Measurements from ENCODE around the gene SDCCAG8.

DNA sequence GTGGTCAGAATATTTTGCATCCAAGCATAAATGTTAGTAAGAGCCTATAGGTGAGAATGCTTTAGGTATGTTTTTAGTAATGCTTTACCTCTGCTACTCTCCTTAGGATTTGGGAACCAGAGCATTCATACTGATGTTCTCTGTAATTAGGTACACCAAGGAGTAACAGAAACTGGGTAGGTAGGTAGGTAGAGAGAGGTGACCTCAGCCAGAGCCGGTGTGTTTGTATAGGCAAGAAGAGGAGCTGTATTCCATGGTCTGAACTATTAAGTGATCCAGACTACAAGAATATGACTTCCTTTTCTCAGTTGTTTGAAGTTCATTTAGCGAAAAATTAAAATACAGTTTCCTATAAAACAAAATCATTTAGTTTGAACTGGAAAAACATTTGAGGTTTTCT, 108.5 kb downstream of the SDCCAG8 start:
- no peak for TF ChIP-seq POLR2A (IDR thresholded peaks at IDR 0.05)
- TF ChIP-seq, protein P1, sequence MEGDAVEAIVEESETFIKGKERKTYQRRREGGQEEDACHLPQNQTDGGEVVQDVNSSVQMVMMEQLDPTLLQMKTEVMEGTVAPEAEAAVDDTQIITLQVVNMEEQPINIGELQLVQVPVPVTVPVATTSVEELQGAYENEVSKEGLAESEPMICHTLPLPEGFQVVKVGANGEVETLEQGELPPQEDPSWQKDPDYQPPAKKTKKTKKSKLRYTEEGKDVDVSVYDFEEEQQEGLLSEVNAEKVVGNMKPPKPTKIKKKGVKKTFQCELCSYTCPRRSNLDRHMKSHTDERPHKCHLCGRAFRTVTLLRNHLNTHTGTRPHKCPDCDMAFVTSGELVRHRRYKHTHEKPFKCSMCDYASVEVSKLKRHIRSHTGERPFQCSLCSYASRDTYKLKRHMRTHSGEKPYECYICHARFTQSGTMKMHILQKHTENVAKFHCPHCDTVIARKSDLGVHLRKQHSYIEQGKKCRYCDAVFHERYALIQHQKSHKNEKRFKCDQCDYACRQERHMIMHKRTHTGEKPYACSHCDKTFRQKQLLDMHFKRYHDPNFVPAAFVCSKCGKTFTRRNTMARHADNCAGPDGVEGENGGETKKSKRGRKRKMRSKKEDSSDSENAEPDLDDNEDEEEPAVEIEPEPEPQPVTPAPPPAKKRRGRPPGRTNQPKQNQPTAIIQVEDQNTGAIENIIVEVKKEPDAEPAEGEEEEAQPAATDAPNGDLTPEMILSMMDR (IDR thresholded peaks at IDR 0.05): no peak
- TF ChIP-seq POLR2AphosphoS5 (IDR thresholded peaks at IDR 0.05): no peak
- TF ChIP-seq EP300 (IDR thresholded peaks at IDR 0.05): no peak

Measured in gastroesophageal sphincter (tissue), 3 donors.